Liver (tissue), 9 donors: ENCODE data around the gene SYT14. TPM values are rescaled to one million over a fixed set of nuclear protein-coding genes. Genes with fewer than 3 reads are reported as not detected.
"Not testable (repeated sequence)": the region's sequence is repeated elsewhere in the genome, so short reads cannot be mapped to it uniquely, and the experiment has no call there.

ENCODE experiments used
- DNase-seq: peaks from one replicate; pipeline ENCODE4 v3.0.0-alpha.2; 2017; ENCODE audit warnings: low spot score
- H3K27ac ChIP-seq, 2 donors: one replicate each; pipeline ENCODE4 v1.7.0; 2013; ENCODE audit warnings: inconsistent platforms in 2 of 2, low read length in 2 of 2, control low read depth in 1 of 2, low read depth in 1 of 2, mild to moderate bottlenecking in 1 of 2
- H3K27me3 ChIP-seq, 4 donors: one replicate each; pipeline versions ENCODE4 v1.6.1 to v1.7.0; 2013; ENCODE audit warnings: low read length in 3 of 4, inconsistent platforms in 1 of 4, mild to moderate bottlenecking in 1 of 4, moderate library complexity in 1 of 4; ENCODE audit not compliant: control insufficient read depth in 4 of 4, insufficient read depth in 4 of 4
- H3K36me3 ChIP-seq, 4 donors: one replicate each; pipeline versions ENCODE4 v1.6.1 to v1.7.0; 2013; ENCODE audit warnings: low read length in 3 of 4, mild to moderate bottlenecking in 3 of 4, low read depth in 1 of 4, moderate library complexity in 1 of 4; ENCODE audit not compliant: control insufficient read depth in 4 of 4, insufficient read depth in 3 of 4
- H3K4me1 ChIP-seq, 4 donors: one replicate each; pipeline versions ENCODE4 v1.6.1 to v1.7.0; 2013; ENCODE audit warnings: low read length in 3 of 4, mild to moderate bottlenecking in 3 of 4, moderate library complexity in 1 of 4; ENCODE audit not compliant: control insufficient read depth in 4 of 4, insufficient read depth in 4 of 4
- H3K4me3 ChIP-seq, 3 donors: one replicate each; pipeline versions ENCODE4 v1.6.1 to v1.7.0; 2013; ENCODE audit warnings: low read length in 3 of 3, control low read depth in 1 of 3, low read depth in 1 of 3, mild to moderate bottlenecking in 1 of 3
- H3K9ac ChIP-seq, 2 donors: one replicate each; pipeline ENCODE4 v1.7.0; 2013; ENCODE audit warnings: low read length in 2 of 2, mild to moderate bottlenecking in 2 of 2, moderate library complexity in 2 of 2, control low read depth in 1 of 2, low read depth in 1 of 2
- H3K9me3 ChIP-seq, 4 donors: one replicate each; pipeline versions ENCODE4 v1.6.1 to v1.7.0; 2013; ENCODE audit warnings: low read length in 3 of 4; ENCODE audit not compliant: control insufficient read depth in 4 of 4
- EGR1 ChIP-seq, 2 donors: IDR thresholded peaks; 2 replicates each; pipeline ENCODE4 v1.6.1; 2016 to 2018; ENCODE audit warnings: antibody characterized with exemption in 2 of 2, low read depth in 2 of 2
- FOXA1 ChIP-seq: IDR thresholded peaks from 2 replicates; pipeline ENCODE4 v1.6.1; 2016; ENCODE audit warnings: antibody characterized with exemption
- FOXA2 ChIP-seq: IDR thresholded peaks from 2 replicates; pipeline ENCODE4 v1.6.1; 2016; ENCODE audit warnings: antibody characterized with exemption
- GABPA ChIP-seq, 2 donors: IDR thresholded peaks in 1 of 2; conservative IDR thresholded peaks in 1 of 2; 2 replicates each; pipeline ENCODE4 v1.6.1; 2016; ENCODE audit warnings: antibody characterized with exemption in 2 of 2, mild to moderate bottlenecking in 1 of 2, moderate library complexity in 1 of 2
- HNF4A ChIP-seq, 2 donors: conservative IDR thresholded peaks; 2 replicates each; pipeline ENCODE4 v1.6.1; 2016; ENCODE audit warnings: antibody characterized with exemption in 2 of 2, mild to moderate bottlenecking in 2 of 2
- HNF4G ChIP-seq: IDR thresholded peaks from 2 replicates; pipeline ENCODE4 v1.6.1; 2016; ENCODE audit warnings: antibody characterized with exemption
- JUND ChIP-seq, 2 donors: IDR thresholded peaks; 2 replicates each; pipeline ENCODE4 v1.6.1; 2016; ENCODE audit warnings: antibody characterized with exemption in 2 of 2
- MAX ChIP-seq: IDR thresholded peaks from 2 replicates; pipeline ENCODE4 v1.6.1; 2016; ENCODE audit warnings: antibody characterized with exemption
- NR2F2 ChIP-seq: IDR thresholded peaks from 2 replicates; pipeline ENCODE4 v1.6.1; 2016; ENCODE audit warnings: antibody characterized with exemption
- REST ChIP-seq: IDR thresholded peaks from 2 replicates; pipeline ENCODE4 v1.6.1; 2016; ENCODE audit warnings: antibody characterized with exemption, mild to moderate bottlenecking
- RXRA ChIP-seq, 2 donors: IDR thresholded peaks; 2 replicates each; pipeline ENCODE4 v1.6.1; 2017 to 2018; ENCODE audit warnings: antibody characterized with exemption in 2 of 2, mild to moderate bottlenecking in 1 of 2
- SP1 ChIP-seq: IDR thresholded peaks from 2 replicates; pipeline ENCODE4 v1.6.1; 2018; ENCODE audit warnings: antibody characterized with exemption, mild to moderate bottlenecking
- YY1 ChIP-seq: IDR thresholded peaks from 2 replicates; pipeline ENCODE4 v1.6.1; 2016; ENCODE audit warnings: antibody characterized with exemption, mild to moderate bottlenecking
- WGBS: extraction: QIAGEN DNeasy Blood & Tissue Kit; methylation state at CpG from one replicate; pipeline ENCODE4 v1.1.7; 2013; 5-methylcytosine and 5-hydroxymethylcytosine counted together
- polyA plus RNA-seq, 2 donors: library from polyadenylated mRNA; stranded (reverse) in 1 of 2; unstranded in 1 of 2; fragments of 200-250 nt in 1 of 2; fragments of >200 nt in 1 of 2; fragmentation: Nextera tagmentation in 1 of 2; extraction: Ambion mirVana in 1 of 2; gene quantifications; one replicate each; pipeline versions ENCODE4 v1.2.1 to v1.2.3, GENCODE V29; 2013 to 2015
- total RNA-seq, 2 donors: library from RNA; depleted of rRNA; stranded (reverse); fragments of >200 nt; gene quantifications; one replicate each; pipeline ENCODE4 v1.2.3, GENCODE V29; 2014
- TF ChIP-seq, protein P1 (sequence below): fragments of 150-350 bp; IDR thresholded peaks from 2 replicates; pipeline ENCODE4 v1.5.1; 2017; ENCODE audit warnings: improper control_type of control experiment, low read depth, low read length; ENCODE audit not compliant: missing input control
- TF ChIP-seq, protein P2 (sequence below): IDR thresholded peaks from 2 replicates; pipeline ENCODE4 v1.6.1; 2016; ENCODE audit warnings: antibody characterized with exemption
- TF ChIP-seq, protein P3 (sequence below): IDR thresholded peaks from 2 replicates; pipeline ENCODE4 v1.6.1; 2016; ENCODE audit warnings: antibody characterized with exemption
- donor health status: healthy.
- donor health status: healthy.
- donor health status: healthy.
- donor health status: healthy.
- donor health status: healthy.

SYT14 gene
- total and polyA plus RNA-seq, 4 donors = not detected

DNA sequence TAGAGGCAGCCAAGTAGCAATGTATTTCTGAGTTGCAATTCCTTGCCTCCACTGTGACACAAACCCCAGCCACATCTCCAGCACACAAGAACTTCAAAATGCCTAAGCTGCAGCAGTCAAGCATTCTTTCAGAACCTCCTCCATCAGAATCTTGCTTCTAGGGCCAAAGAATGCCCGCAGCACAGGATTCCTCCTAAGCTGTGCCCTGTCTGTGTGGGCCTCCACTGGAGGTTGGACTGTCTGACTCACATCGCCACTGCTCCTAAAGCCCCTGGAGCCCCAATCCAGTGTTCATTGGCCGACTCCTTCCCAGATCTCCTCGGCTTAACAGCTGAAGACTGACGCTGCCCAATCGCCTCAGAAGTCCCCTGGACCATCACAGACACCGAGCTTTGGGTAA lies 251.4 kb downstream of the SYT14 start:
- no peak overlapping the region for H3K4me3 ChIP-seq
- DNase-seq = no peak
- WGBS = 79% methylated on average over 7 of the region's 7 CpGs
- no peak overlapping the region for H3K27ac ChIP-seq
- TF ChIP-seq REST (no peak), YY1 (no peak), EGR1 (IDR thresholded peaks at IDR 0.05; ENCODE audit: low read depth in 2 of 2) (no peak), RXRA (IDR thresholded peaks at IDR 0.05) (no peak), FOXA1 (no peak), FOXA2 (no peak), GABPA (IDR thresholded peaks at IDR 0.05 in 1 of 2, conservative IDR thresholded peaks at IDR 0.05 in 1 of 2) (no peak), HNF4G (no peak), SP1 (no peak)
- TF ChIP-seq, protein P1, sequence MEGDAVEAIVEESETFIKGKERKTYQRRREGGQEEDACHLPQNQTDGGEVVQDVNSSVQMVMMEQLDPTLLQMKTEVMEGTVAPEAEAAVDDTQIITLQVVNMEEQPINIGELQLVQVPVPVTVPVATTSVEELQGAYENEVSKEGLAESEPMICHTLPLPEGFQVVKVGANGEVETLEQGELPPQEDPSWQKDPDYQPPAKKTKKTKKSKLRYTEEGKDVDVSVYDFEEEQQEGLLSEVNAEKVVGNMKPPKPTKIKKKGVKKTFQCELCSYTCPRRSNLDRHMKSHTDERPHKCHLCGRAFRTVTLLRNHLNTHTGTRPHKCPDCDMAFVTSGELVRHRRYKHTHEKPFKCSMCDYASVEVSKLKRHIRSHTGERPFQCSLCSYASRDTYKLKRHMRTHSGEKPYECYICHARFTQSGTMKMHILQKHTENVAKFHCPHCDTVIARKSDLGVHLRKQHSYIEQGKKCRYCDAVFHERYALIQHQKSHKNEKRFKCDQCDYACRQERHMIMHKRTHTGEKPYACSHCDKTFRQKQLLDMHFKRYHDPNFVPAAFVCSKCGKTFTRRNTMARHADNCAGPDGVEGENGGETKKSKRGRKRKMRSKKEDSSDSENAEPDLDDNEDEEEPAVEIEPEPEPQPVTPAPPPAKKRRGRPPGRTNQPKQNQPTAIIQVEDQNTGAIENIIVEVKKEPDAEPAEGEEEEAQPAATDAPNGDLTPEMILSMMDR = no peak
- peaks cover 0 to 3% (median 0%) of the 10 kb centered on the region in 4 donors for H3K27me3 ChIP-seq
- H3K4me1 ChIP-seq = no peaks in the 10 kb centered on the region
- H3K9ac ChIP-seq = no peak overlapping the region
- H3K36me3 ChIP-seq = no peaks in the 10 kb centered on the region
- H3K9me3 ChIP-seq = peaks cover 0 to 4% (median 1%) of the 10 kb centered on the region in 4 donors

GRCh38 chr1:210195635-210196160 lies 257.7 kb downstream of the SYT14 start:
- Histone ChIP-seq H3K27ac (no peak overlapping the region), H3K36me3 (no peaks in the 10 kb centered on the region), H3K4me3 (no peak overlapping the region), H3K4me1 (no peaks in the 10 kb centered on the region), H3K9ac (no peak overlapping the region), H3K9me3 (peaks cover 3 to 10% (median 6%) of the 10 kb centered on the region in 4 donors), H3K27me3 (peaks cover 0 to 2% (median 0%) of the 10 kb centered on the region in 4 donors)
- no peak for TF ChIP-seq HNF4A (conservative IDR thresholded peaks at IDR 0.05)
- TF ChIP-seq GABPA (IDR thresholded peaks at IDR 0.05 in 1 of 2, conservative IDR thresholded peaks at IDR 0.05 in 1 of 2) = no peak
- no peak for TF ChIP-seq YY1
- TF ChIP-seq, protein P2, sequence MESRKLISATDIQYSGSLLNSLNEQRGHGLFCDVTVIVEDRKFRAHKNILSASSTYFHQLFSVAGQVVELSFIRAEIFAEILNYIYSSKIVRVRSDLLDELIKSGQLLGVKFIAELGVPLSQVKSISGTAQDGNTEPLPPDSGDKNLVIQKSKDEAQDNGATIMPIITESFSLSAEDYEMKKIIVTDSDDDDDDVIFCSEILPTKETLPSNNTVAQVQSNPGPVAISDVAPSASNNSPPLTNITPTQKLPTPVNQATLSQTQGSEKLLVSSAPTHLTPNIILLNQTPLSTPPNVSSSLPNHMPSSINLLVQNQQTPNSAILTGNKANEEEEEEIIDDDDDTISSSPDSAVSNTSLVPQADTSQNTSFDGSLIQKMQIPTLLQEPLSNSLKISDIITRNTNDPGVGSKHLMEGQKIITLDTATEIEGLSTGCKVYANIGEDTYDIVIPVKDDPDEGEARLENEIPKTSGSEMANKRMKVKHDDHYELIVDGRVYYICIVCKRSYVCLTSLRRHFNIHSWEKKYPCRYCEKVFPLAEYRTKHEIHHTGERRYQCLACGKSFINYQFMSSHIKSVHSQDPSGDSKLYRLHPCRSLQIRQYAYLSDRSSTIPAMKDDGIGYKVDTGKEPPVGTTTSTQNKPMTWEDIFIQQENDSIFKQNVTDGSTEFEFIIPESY = no peak
- TF ChIP-seq EGR1 (IDR thresholded peaks at IDR 0.05; ENCODE audit: low read depth in 2 of 2) = no peak
- no peak for TF ChIP-seq SP1
- no peak for TF ChIP-seq REST
- TF ChIP-seq, protein P3, sequence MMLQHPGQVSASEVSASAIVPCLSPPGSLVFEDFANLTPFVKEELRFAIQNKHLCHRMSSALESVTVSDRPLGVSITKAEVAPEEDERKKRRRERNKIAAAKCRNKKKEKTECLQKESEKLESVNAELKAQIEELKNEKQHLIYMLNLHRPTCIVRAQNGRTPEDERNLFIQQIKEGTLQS = no peak
- TF ChIP-seq FOXA2 = no peak
- TF ChIP-seq JUND (IDR thresholded peaks at IDR 0.05) = no peak
- no peak for TF ChIP-seq NR2F2
- TF ChIP-seq MAX = no peak
- no peak for DNase-seq
- WGBS = 80% methylated on average over 8 of the region's 8 CpGs

- H3K4me3 ChIP-seq, H3K27me3 ChIP-seq, DNase-seq, H3K9ac ChIP-seq, H3K9me3 ChIP-seq, H3K27ac ChIP-seq, H3K36me3 ChIP-seq, H3K4me1 ChIP-seq: not testable (repeated sequence)
- WGBS = 85% methylated on average over 5 of the region's 5 CpGs
Observed at GRCh38 chr1:210196266-210196665, 258.2 kb downstream of the SYT14 start.
